Cortex of kidney (tissue), 1 donor: Measurements from ENCODE around the gene EXOSC7.

ENCODE experiments used
- DNase-seq: peaks from one replicate; lab custom pipeline; 2025; lab: John Stamatoyannopoulos, UW

The EXOSC7 gene

GRCh38 chr3:45055411-45056143 lies 79.5 kb downstream of the EXOSC7 start:
- DNase-seq, result no peak

- DNase-seq, result no peak
Measured at GRCh38 chr3:45056608-45057301, 80.7 kb downstream of the EXOSC7 start.

GRCh38 chr3:45057557-45057956 lies 81.5 kb downstream of the EXOSC7 start:
- no peak for DNase-seq

GRCh38 chr3:45059132-45059531 lies 83.1 kb downstream of the EXOSC7 start:
- DNase-seq, result no peak

GRCh38 chr3:45060165-45060892 lies 84.3 kb downstream of the EXOSC7 start:
- no peak for DNase-seq
